GM21515 (cell line): ENCODE data around the gene ARL15.
"Not testable (repeated sequence)": the region's sequence is repeated elsewhere in the genome, so short reads cannot be mapped to it uniquely, and the experiment has no call there.

ENCODE experiments used
- ATAC-seq: cut with Tn5 transposase; IDR thresholded peaks from one replicate; pipeline ENCODE4 v1.9.1; 2021; ENCODE audit not compliant: unreplicated experiment

The ARL15 gene

DNA sequence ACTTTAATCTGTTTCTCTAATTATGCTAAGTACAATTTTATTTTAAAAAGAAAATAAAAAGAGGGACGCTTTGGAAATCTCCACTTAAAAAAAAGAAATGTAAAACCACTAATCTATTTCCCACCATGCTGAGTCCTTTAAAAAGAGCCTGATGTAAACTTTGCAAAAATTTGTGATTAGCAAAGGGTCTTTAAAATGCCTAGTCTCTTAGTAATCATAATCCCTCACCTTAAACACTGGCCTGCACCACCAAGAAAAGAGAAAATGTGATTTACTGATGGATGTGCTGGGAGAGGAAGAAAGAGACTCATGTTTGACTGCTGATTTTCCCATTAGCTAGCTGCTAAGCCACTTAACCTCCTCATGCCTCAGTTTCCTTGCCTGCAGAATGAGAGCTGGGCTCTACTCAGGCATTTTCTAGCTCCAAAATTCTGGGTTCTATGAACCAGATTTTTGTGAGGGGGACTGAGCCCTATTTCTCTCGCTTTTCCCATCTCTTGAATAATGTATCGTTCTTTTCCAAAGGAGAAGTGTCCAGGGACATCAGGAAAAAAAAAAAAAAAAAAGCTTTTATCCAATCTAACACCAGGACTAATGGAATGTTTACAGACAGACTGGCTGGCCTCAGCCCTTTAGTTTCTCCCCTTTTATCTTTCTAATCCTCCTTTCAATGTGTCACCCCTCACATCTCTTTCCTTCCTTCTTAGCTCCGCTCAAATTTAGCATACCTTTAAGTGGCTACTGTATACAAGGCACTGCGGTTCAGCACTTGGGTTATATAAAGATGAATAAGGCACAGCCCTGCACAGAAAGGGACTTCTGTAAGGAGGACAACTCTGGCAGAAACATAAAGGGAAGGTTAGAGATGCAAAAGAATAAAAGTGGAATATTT lies 312.4 kb downstream of the ARL15 start:
- no peak for ATAC-seq

- ATAC-seq, result no peak
Measured at GRCh38 chr5:53996008-53996407, 314.4 kb downstream of the ARL15 start.

- ATAC-seq, result no peak
Measured at GRCh38 chr5:53994148-53994547, 316.2 kb downstream of the ARL15 start.

DNA sequence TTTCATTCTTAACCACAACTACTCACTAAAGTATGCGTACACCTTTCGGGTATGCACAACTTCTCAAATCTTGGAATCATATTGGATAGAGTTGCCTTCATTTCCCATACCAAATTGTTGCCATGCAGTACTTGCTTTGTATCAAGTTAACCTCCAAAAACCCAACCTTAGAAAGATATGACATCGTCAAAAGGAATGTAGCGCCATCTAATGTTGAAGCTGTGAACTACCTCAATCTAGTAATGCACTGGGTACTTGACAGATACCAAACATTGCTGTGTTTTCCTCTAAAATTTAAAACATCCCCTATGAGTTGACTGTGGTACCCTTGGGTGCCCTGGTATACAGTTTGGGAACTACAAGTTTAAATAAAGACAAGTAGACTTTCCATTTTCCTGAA lies 318.4 kb downstream of the ARL15 start:
- no peak for ATAC-seq

DNA sequence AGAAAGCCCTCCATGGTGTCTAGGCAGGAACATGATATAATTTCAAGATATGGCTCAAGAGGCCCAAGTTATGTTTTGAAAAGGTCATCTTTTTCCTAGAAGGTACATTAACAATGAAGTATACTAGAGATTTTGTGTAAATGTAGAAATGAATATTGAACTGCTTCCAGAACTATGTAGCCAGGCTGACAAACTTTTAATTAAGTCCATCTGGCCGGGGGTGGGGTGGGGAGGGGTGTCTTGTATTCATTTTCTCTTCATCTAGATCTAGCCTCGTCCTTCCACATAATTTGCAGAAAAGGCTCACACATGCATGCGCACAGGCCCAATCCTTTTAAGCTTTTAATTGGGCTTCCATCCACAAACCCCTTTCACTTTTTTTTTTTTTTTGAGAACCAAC lies 323.3 kb downstream of the ARL15 start:
- no peak for ATAC-seq

DNA sequence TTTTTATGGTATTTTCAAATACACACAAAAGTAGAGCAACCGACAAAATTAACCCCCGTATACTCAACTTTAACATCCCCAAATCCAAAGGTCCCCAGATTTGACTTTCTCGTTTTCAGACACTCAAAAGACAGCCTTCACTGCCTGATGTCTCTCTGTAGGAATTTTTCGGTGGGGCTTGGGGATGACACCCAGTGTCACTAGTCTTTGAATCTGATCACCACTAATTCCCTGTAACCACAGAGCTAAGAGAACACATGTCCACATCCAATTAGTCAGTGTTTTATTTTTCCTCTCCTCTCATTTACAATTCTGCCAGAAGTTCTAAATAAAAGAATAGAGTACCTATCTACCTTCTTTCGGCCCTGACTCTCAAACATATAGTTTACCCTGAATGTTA lies 324.6 kb downstream of the ARL15 start:
- no peak for ATAC-seq

DNA sequence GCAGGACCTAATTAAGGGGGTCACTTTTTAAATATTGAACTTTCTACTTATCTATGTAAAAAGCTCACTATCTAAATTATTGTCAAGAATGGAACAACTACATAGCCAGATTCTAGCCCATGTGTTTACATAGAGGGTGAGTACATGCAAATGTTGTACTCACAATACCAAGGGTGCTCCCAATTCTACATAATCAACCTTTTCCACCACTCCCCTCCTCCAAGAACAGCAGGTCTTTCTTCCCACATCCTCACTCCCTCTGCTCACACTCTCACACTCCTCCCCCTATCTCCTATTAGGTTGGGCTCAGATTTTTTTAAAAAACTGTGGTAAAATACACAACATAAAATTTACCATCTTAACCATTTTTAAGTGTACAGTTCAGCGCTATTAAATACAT lies 325.4 kb downstream of the ARL15 start:
- ATAC-seq, result no peak

GRCh38 chr5:53983568-53984460 lies 326.6 kb downstream of the ARL15 start:
- no peak for ATAC-seq

- not testable (repeated sequence) for ATAC-seq
Measured at GRCh38 chr5:53982319-53982718, 328.1 kb downstream of the ARL15 start.

DNA sequence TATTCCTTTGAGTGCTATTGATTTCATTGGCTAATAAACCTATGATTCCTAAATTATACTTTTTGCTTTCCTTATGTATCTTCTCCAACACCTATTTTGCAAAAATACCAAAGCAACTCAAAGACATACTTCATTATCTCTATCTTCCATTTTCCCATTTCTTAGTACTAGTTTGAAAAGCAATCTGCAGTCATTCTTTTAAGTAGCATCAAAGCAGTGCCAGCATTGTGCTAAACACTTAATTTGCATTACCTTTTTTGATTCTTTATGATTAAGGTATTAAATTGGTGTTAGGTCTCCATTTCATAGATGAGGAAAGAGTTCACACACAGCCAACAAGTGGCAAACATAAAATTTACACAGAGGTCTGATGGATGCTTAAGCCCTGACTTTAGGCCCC lies 330.3 kb downstream of the ARL15 start:
- no peak for ATAC-seq

DNA sequence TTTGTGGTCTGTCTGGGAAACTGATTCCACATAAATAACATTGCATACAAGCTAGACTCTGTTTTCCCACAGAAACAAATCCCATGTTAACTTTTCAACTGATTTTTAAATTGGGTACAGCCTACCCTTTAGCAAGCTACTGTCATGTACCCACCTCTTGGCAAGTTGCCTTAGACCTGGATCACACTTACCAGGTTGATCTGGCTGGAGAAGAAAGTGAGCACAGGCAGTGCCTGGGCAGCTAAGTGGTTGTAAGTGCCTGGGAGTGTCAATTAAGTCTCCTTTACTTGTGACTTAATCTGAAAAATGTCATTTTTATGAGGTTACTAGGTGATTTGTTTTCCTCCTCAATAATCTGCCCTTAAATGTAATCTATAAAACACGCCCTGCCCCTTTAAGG lies 336.4 kb downstream of the ARL15 start:
- ATAC-seq, result no peak

- ATAC-seq, result no peak
Measured at GRCh38 chr5:53972314-53972713, 338.1 kb downstream of the ARL15 start.

DNA sequence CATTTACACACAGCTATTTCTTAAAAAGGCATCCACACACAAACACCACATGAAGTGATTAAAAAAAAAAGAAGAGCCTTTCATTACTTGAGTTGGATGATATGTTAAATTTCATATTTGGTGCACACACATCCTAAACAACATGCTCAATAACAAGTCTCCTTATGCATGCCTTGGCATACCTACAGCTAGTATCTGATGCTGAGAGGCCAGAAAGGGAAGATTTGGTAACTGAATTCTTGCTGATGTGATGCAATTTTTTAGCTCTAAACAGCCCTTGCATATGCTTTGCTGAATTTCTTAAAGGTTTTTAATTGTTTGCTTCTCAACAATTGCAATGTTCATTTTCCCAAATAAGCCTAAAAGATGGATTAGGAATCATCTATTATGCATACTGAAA lies 338.8 kb downstream of the ARL15 start:
- ATAC-seq, result no peak

- no peak for ATAC-seq
Measured at GRCh38 chr5:53971131-53971530, 339.2 kb downstream of the ARL15 start.

DNA sequence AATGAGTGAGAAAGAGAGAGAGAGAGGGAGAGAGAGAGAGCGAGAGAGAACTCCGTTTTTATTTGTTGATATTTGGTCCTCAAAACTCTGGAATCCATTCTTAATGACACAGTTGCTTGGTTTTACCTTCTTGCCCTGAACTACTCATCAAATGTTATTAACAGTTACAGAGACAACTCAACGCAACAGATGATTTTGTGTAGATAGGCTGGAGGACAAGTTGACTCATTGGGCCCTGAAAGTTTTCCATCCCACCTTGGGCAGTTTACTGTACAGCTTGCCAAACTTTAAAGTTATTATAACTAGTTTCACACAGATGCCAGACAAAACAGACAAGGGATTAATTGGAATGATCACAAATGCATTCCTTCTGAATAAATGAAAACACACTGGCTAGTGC lies 339.9 kb downstream of the ARL15 start:
- no peak for ATAC-seq

DNA sequence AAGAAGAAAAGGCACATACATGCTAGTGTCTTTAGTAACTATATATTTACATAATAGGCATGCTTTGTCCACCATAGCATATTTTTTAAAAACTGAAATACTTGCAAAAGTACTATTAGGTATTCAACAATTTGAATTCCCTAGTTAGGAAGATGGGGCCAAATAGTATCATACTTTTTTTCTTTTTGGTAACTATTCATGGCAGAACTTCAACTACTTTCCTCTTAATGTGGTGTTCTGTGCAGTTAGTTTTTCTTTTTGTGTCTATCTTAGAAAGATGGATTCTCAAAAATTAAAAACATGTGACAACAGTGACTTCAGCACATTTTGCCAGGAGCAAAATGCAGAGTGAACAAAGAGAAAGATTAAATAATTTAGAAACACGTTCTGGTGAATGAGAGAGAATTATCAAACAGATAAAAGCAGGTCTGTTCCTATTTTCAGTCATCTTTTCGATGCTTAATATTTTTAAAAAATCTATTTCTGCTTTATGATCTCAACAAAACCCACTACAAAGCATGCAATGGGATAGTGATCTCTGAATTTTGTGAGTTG lies 341.1 kb downstream of the ARL15 start:
- ATAC-seq, result no peak

DNA sequence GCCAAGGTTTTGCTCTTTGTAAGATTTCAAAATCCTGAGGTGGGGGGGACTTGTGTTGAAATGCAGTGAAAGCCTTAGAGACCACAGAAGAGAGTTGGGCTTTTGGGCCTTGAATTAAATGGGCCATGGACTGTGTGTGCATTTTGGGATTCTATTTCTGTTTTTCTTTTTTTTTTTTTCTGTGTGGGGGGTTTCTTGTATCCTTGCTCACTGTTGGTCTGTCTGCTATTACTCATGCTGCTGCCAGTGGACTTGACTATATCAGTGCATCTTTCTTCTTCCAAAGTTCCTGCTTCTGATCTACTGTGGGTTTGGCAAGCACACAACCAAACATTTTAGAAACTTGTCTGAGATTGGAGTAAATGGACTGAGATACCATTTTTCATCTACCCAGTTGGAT lies 344.9 kb downstream of the ARL15 start:
- ATAC-seq, result no peak

- no peak for ATAC-seq
Measured at GRCh38 chr5:53963958-53964357, 346.4 kb downstream of the ARL15 start.

DNA sequence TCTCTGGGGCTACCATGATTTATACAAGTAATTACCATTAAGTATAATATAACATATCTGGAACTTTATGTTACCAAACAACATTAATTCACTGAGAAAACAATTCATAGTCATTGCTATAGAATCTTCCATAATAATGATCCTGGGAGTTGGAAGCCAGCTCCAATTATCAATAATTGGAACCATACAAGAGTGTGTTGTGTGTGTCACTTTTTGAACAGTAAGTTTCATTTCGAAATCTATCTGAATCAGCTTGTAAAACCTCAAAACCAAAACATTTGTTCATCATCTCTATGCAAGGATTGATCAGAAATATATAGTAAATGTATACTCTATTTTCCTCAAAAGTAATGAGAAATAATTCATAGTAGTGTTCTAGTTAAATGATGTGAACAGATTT lies 348.1 kb downstream of the ARL15 start:
- ATAC-seq, result no peak

DNA sequence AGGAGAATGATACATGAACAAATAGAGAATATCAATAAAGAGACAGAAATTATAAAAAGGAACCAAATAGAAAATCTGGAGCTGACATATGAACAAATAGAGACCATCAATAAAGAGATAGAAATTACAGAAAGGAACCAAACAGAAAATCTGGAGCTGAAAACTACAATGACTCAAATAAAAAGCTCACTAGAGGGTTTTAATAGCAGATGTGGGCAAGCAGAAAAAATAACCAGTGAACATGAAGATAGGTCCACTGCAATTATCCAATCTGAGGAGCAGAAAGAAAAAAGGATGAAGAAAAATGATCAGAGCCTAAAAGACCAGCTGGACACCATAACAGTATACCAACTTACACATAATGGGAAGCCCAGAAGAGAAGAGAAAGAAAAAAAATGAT lies 353.7 kb downstream of the ARL15 start:
- no peak for ATAC-seq

GRCh38 chr5:53956196-53956595 lies 354.2 kb downstream of the ARL15 start:
- ATAC-seq, result no peak

- no peak for ATAC-seq
Measured at GRCh38 chr5:53950621-53951020, 359.8 kb downstream of the ARL15 start.
